GM23338 (cell line): Measurements from ENCODE around the gene ZNF536.

ENCODE experiments used
- CREB1 ChIP-seq: fragments of 250-450 bp; sonication (Bioruptor Pico); IDR thresholded peaks from 2 replicates; pipeline ENCODE4 v1.5.0; 2020; ENCODE audit warnings: low read depth, mild to moderate bottlenecking, moderate library complexity
- EZH2 ChIP-seq: fragments of 200-600 bp; sonication (generic); IDR thresholded peaks from one replicate; pipeline ENCODE4 v1.8.0; 2017; ENCODE audit warnings: antibody characterized with exemption, mild to moderate bottlenecking, low read depth; ENCODE audit not compliant: unreplicated experiment
- EZH2phosphoT487 ChIP-seq: fragments of 200-600 bp; sonication (generic); IDR thresholded peaks from one replicate; pipeline ENCODE4 v1.8.1; 2018; ENCODE audit warnings: antibody characterized with exemption; ENCODE audit not compliant: unreplicated experiment
- JUNB ChIP-seq: IDR thresholded peaks from one replicate; pipeline ENCODE4 v1.6.1; 2016; ENCODE audit warnings: antibody characterized with exemption; ENCODE audit not compliant: unreplicated experiment
- NANOG ChIP-seq: IDR thresholded peaks from 2 replicates; pipeline ENCODE4 v1.6.1; 2016; ENCODE audit warnings: antibody characterized with exemption, borderline replicate concordance
- POLR2AphosphoS5 ChIP-seq: IDR thresholded peaks from 2 replicates; pipeline ENCODE4 v1.6.1; 2016; ENCODE audit warnings: antibody characterized with exemption, low read depth
- STAT1 ChIP-seq: IDR thresholded peaks from one replicate; pipeline ENCODE4 v1.6.1; 2016; ENCODE audit warnings: antibody characterized with exemption; ENCODE audit not compliant: unreplicated experiment
- TF ChIP-seq, protein P1 (sequence below), 2 experiments: fragments of 200-600 bp in 1 of 2; sonication (generic) in 1 of 2; conservative IDR thresholded peaks; 2 replicates each; pipeline versions ENCODE4 v1.5.1 to v1.6.1; 2016 to 2017; ENCODE audit warnings: antibody characterized with exemption in 2 of 2, low read depth in 2 of 2, mild to moderate bottlenecking in 2 of 2, moderate library complexity in 1 of 2
- TF ChIP-seq, protein P2 (sequence below): IDR thresholded peaks from one replicate; pipeline ENCODE4 v1.6.1; 2018; ENCODE audit warnings: antibody characterized with exemption; ENCODE audit not compliant: unreplicated experiment

DNA sequence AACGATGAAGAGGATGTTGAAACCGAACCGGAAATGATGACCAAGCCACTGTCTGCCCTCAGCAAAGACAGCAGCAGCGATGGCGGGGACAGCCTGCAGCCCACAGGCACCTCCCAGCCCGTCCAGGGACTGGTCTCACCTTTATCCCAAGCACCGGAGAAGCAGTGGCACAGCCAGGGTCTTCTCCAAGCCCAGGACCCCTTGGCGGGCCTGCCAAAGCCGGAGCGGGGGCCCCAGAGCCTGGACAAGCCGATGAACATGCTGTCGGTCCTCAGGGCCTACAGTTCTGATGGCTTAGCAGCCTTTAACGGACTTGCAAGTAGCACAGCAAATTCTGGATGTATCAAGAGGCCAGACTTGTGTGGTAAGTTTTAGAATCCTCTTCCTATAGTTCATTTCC, 177.0 kb downstream of the ZNF536 start:
- TF ChIP-seq, protein P1, sequence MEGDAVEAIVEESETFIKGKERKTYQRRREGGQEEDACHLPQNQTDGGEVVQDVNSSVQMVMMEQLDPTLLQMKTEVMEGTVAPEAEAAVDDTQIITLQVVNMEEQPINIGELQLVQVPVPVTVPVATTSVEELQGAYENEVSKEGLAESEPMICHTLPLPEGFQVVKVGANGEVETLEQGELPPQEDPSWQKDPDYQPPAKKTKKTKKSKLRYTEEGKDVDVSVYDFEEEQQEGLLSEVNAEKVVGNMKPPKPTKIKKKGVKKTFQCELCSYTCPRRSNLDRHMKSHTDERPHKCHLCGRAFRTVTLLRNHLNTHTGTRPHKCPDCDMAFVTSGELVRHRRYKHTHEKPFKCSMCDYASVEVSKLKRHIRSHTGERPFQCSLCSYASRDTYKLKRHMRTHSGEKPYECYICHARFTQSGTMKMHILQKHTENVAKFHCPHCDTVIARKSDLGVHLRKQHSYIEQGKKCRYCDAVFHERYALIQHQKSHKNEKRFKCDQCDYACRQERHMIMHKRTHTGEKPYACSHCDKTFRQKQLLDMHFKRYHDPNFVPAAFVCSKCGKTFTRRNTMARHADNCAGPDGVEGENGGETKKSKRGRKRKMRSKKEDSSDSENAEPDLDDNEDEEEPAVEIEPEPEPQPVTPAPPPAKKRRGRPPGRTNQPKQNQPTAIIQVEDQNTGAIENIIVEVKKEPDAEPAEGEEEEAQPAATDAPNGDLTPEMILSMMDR (conservative IDR thresholded peaks at IDR 0.05; ENCODE audit: low read depth in 2 of 2) = no peak
- TF ChIP-seq EZH2phosphoT487 (no peak), POLR2AphosphoS5 (no peak), JUNB (no peak), EZH2 (no peak), STAT1 (no peak), NANOG (no peak), CREB1 (CRISPR knock-in tag) (no peak)
- TF ChIP-seq, protein P2, sequence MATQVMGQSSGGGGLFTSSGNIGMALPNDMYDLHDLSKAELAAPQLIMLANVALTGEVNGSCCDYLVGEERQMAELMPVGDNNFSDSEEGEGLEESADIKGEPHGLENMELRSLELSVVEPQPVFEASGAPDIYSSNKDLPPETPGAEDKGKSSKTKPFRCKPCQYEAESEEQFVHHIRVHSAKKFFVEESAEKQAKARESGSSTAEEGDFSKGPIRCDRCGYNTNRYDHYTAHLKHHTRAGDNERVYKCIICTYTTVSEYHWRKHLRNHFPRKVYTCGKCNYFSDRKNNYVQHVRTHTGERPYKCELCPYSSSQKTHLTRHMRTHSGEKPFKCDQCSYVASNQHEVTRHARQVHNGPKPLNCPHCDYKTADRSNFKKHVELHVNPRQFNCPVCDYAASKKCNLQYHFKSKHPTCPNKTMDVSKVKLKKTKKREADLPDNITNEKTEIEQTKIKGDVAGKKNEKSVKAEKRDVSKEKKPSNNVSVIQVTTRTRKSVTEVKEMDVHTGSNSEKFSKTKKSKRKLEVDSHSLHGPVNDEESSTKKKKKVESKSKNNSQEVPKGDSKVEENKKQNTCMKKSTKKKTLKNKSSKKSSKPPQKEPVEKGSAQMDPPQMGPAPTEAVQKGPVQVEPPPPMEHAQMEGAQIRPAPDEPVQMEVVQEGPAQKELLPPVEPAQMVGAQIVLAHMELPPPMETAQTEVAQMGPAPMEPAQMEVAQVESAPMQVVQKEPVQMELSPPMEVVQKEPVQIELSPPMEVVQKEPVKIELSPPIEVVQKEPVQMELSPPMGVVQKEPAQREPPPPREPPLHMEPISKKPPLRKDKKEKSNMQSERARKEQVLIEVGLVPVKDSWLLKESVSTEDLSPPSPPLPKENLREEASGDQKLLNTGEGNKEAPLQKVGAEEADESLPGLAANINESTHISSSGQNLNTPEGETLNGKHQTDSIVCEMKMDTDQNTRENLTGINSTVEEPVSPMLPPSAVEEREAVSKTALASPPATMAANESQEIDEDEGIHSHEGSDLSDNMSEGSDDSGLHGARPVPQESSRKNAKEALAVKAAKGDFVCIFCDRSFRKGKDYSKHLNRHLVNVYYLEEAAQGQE = no peak
